ENCODE data around the gene CD46.

The CD46 gene

DNA sequence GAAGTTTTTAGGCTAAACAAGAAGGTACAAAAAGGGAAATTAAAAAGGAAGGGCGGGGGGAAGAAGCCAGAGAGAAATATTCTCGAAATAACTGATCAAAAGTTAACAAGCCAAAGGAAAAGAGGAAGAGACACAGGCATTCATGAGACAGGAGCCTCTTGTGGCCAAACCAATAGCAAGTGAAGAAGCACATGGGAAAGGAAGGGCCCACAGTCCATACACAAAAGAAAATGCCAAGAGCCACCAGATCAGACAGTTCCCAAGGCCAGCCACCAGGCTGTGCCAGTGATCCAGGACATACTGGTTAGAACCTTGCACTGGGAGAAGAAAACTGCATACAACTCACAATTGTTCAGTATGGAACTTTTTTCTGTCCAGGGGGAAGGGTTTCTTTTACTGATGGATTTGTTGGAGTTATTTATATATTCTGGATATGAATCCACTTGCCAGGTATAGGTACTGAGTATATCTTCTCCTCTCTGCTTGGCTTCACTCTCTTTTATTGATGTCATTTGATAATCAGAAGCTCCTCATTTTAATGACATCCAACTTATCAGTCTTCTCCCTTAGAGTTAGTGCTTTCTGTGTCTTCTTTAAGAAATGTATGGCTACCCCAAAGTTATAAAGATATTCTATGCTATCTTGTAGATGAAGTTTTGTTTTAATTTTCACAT lies 76.8 kb downstream of the CD46 start:
- no peak overlapping the region for H3K4me3 ChIP-seq (ENCODE audit: low read depth, low read length)
- TF ChIP-seq CTCF (IDR thresholded peaks at IDR 0.05; ENCODE audit: low read depth, low read length) = peak; percentile 97

GRCh38 chr1:207829576-207829975 lies 77.7 kb downstream of the CD46 start:
- no peak overlapping the region for H3K4me3 ChIP-seq (ENCODE audit: low read depth, low read length)
- no peak for TF ChIP-seq CTCF (IDR thresholded peaks at IDR 0.05; ENCODE audit: low read depth, low read length)

DNA sequence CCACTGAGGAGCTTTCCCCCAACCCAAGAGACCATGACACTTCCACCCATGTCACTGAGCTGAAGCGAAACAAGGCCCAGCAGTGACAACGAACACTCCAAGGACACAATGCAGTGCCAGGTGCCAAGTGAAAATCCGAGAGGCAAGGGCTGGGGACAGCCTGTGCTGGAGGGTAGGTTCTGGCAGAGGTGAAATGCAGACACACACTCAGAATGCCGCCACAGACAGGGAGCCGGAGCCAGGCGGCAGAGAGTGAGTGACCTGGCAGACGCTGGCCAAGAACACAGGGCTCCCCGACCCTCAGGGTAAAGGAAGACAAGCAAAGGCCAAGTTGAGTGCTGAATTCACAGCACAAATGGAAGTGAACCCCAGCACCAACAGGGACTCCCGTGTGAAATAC lies 78.9 kb downstream of the CD46 start:
- no peak overlapping the region for H3K4me3 ChIP-seq (ENCODE audit: low read depth, low read length)
- TF ChIP-seq CTCF (IDR thresholded peaks at IDR 0.05; ENCODE audit: low read depth, low read length) = no peak

GRCh38 chr1:207831517-207832327 lies 79.9 kb downstream of the CD46 start:
- no peak for TF ChIP-seq CTCF (IDR thresholded peaks at IDR 0.05; ENCODE audit: low read depth, low read length)

DNA sequence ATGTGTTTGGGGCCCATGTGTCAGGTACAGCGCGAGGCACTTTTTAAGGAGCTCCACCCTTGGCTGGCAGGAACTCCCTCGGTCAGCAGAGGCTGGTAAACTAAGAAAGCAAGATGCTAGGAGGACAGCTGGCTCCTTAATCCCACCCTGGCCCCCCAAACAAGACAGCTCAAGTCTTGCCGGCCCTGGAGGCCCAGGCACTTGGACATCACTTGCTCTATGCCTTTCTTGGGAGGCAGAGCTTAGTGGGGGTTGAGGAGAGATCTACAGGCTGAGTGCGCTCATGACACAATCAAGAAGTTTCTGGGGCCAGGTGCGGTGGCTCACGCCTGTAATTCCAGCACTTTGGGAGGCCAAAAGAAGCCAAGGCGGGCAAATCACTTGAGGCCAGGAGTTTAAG lies 80.9 kb downstream of the CD46 start:
- H3K4me3 ChIP-seq (ENCODE audit: low read depth, low read length) = no peak overlapping the region
- no peak for TF ChIP-seq CTCF (IDR thresholded peaks at IDR 0.05; ENCODE audit: low read depth, low read length)

More at GRCh38 chr1:207831517-207832327, 79.9 kb downstream of the CD46 start:
- no peak overlapping the region for H3K4me3 ChIP-seq (ENCODE audit: low read depth, low read length)

DNA sequence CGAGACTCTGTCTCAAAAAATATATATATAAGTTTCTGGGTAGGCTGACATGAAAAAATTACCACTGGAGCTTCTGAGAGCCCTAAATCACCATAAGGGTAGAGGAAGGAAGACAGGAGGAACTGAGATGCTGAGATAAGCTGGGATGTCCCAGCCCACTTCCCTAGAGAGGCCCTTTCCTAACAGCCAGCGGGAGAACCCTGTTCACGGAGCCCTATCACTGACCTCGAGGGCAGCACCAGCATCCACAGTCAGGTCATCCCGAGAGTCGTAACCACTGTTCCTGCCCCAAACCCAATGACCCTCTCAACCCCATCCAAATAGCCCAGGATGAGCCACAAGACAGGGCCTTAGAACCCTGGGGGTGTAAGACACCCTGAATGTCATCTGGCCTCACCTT lies 81.5 kb downstream of the CD46 start:
- H3K4me3 ChIP-seq (ENCODE audit: low read depth, low read length) = no peak overlapping the region
- no peak for TF ChIP-seq CTCF (IDR thresholded peaks at IDR 0.05; ENCODE audit: low read depth, low read length)

All from WI38 (cell line).